Measurements from ENCODE around the gene RPL10.
A peak's percentile ranks its signal among the peaks of the same experiment; 100 is the strongest.

The RPL10 gene

DNA sequence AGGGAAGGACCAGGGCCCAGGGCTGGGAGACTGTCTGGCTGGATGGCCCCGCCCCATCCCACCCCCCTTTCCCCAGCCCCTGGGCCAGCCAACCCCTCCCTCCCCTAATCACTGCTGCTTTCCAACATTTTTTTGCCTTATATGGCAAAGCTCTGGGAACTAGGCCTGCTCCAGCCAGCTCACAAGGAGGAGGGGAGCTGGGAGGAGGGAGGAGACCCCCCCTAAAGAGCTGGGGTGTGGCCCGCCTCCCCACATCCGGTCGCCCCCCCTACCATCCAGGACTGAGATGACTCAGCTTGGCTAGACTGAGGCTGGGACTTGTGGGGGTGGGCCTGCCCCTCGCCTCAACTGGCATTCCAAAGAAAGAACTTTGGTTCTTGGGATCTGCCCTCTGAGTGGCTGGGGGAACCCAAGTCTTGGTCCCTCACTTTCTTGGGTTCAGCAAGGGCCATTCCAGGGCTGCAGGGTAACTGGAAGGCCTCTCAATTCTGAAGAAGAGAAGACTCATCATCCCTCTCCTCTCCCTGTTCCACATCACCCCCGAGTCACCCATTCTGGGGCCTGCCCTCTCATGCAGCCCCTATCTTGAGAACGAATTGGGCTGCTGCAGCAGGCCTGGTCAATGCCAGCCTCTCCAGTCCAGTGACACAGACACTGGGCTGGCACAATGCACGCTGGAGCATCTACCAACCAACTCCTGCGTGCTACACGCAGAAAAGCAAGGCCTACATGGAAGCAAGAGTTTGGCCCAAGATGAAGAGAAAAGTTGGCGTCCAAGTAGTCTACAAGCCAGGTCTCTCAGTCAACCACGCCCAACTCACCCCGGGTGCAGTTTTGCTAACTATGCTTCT, 28.5 kb upstream of the RPL10 start:
- H3K9me3 Mint-ChIP-seq: no peaks in the 10 kb centered on the region
- peak overlapping the region; percentile 90 for H3K4me3 Mint-ChIP-seq
- peaks cover 17% of the 10 kb centered on the region for H3K36me3 Mint-ChIP-seq (ENCODE audit: low read depth)
- H3K27ac Mint-ChIP-seq: peak overlapping the region; percentile 88
- H3K4me1 Mint-ChIP-seq (ENCODE audit: low read depth): peaks cover 21% of the 10 kb centered on the region
- H3K27me3 Mint-ChIP-seq (ENCODE audit: low read depth): no peaks in the 10 kb centered on the region

DNA sequence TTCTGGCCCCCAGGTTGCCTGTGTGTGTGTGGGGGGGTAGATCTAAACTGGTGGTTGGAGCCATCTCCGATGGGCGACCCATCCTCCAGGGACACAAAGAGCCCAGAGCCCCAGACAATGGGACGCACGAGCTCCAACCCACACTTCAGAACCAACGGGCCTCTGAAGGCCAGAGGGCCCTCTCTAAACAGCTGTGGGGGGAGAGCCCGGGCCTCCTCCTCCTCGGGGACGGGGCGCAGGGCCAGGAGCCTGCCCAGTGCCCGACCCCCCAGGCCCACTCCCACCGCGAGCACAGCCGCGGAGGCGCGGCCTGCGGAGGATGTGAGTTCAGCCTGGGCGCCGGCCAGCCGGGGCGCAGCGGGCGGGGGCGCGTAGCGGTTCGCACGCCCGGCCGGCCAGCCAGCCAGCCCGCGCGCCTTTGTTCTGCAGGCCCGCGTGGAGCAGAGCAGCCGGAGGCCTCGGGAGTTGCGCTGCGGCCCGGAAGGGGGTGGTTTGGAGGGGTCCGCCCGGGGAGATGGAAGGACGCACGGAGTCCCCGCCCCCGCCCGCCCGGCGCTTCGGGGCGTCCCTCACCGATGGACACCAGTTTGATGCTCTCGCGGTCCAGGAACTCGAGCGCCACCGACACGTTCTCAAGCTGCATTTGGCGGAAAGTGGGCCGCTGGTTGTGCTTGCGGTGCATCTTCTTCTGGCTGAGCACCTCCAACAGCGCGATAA, 27.7 kb upstream of the RPL10 start:
- H3K4me1 Mint-ChIP-seq (ENCODE audit: low read depth): peaks cover 22% of the 10 kb centered on the region
- no peaks in the 10 kb centered on the region for H3K9me3 Mint-ChIP-seq
- H3K36me3 Mint-ChIP-seq (ENCODE audit: low read depth): peaks cover 15% of the 10 kb centered on the region
- peak overlapping the region; percentile 88 for H3K27ac Mint-ChIP-seq
- no peaks in the 10 kb centered on the region for H3K27me3 Mint-ChIP-seq (ENCODE audit: low read depth)
- peak overlapping the region; percentile 90 for H3K4me3 Mint-ChIP-seq

DNA sequence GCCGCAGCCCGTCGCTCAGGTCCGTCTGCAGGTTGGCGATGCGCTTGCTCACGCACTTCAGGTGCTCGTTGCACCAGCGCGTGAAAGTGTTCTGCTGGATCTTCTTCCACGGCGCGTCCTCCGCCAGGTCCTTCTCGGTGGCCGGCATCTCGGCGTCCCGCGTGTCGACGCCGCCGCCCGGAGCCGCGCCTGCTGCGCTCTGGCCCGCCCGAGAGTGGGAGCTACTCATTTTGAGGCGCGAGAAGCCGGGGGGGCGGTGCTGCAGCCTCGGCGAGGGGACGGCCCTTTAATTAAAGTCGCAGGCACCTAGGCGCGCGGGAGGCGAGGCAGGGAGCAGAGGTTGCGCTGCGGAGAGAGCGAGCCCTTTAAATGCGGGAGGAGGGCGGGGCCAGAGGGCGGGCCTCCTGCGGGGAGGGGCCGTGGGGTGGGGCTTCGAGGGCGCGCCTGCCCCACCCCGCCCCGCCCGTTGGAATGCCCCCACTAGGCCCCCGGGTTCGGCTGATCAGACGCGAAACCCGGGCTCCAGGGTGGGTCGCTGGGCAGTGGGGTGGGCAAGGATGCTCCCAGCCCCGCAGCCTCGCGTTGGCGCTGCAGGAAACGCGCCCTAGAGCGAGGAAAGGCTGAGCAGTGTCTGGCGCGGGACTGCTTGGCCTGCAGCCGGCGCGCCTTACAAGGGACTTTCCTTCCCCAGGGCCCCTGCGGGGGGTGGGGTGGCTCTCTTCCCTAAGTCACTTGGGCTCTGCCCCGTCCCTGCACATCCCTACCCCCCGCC, 27.0 kb upstream of the RPL10 start:
- Mint-ChIP-seq H3K36me3 (ENCODE audit: low read depth) (peaks cover 13% of the 10 kb centered on the region), H3K9me3 (no peaks in the 10 kb centered on the region), H3K27ac (peak overlapping the region; percentile 81), H3K4me1 (ENCODE audit: low read depth) (peaks cover 20% of the 10 kb centered on the region), H3K27me3 (ENCODE audit: low read depth) (no peaks in the 10 kb centered on the region), H3K4me3 (peak overlapping the region; percentile 82)

DNA sequence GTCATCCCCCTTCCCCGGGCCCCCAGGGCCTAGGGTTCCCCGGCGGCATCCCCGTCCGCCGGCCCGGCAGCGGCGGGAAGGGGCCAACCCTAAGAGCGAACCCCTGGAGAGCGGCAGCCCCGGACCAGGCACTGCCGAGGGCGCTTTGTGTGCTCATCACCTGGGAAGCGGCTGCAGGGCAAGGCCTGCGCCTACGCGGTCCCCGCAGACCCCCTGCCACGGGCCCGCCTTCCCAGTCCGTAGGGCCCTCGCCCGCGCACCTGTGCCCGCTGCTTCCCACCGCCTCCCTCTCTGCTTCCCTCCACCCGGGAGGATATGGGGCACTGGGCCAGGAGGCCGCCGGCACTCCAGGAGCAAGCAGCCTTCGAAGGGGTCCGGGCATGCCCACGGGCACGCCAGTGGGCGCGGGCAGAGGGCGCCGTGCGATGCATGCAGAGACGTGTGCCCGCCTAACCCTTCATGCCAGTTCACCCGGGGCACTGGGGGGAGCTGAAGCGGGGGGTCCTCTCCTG, 26.3 kb upstream of the RPL10 start:
- Mint-ChIP-seq H3K4me1 (ENCODE audit: low read depth) (peaks cover 20% of the 10 kb centered on the region), H3K4me3 (peak overlapping the region; percentile 81), H3K9me3 (no peaks in the 10 kb centered on the region), H3K36me3 (ENCODE audit: low read depth) (peaks cover 13% of the 10 kb centered on the region), H3K27ac (no peak overlapping the region), H3K27me3 (ENCODE audit: low read depth) (no peaks in the 10 kb centered on the region)

DNA sequence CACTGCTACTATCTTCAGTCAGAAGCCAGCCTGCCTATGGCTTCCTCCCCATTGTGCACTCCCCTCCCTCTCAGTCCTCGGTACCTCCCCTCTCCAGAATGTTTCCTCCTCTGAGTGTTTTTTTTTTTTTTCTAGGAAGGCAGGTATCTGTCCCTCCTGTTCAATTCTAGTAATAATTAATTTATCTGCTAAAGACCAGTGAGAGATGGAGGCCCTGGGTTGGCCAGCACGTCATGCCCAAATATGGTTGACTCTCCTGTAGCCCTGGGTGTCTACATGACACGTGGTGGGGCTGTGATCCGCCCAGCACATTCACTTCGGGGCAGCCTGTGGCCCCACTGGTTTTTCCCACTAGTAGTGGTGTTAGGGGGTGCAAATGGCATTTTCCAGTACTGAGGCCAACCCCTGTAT, 25.6 kb upstream of the RPL10 start:
- Mint-ChIP-seq H3K27me3 (ENCODE audit: low read depth) (no peaks in the 10 kb centered on the region), H3K36me3 (ENCODE audit: low read depth) (peaks cover 11% of the 10 kb centered on the region), H3K4me3 (peak overlapping the region; percentile 81), H3K4me1 (ENCODE audit: low read depth) (peaks cover 24% of the 10 kb centered on the region), H3K27ac (peak overlapping the region; percentile 92), H3K9me3 (no peaks in the 10 kb centered on the region)

DNA sequence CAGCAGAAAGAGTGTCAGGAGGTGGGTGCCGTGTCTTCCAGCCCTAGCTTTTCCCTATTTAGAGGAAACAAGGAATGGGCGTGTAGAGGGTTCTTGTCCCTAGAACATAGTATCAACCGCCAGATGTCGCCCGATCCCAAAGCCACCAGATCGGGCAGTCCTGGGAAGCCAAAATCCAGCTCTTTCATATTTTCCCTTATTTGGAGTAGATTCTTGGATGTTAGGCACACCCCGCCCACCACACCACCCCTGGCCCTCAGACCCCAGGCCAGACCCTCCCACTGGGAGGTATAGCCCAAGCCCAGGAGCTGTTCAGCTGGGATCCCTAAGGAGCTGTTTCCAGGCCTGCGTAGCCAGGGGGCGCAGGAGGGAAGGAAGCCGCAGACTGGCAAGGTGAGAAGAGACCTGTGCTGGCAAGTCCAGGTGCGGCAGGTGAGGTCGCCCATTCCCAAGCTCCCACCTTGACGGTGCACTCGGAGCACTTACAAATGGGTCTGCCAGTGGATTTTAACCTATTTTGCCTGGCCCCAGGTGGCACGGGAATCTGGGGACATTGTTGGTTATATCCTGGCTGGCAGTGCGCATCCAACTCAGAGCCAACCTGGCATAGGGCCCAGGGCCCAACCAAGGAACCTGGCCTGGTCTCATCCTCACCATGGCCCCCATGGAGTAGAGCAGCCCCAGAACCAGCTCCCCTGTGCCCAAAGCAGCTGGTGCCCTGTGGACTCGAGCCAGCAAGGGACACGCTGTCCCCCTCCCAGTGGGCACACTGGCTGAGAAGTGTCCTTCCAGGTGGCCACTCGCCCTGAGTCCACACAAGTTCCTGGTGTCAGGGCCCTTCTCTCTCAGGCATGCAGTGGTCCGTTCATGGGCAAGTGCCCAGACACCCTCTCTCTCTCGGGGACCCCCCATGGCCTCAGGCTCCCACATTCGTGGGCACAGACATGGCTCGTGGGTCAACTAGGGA, 24.6 kb upstream of the RPL10 start:
- Mint-ChIP-seq H3K36me3 (ENCODE audit: low read depth) (peaks cover 7% of the 10 kb centered on the region), H3K4me3 (peak overlapping the region; percentile 74), H3K27me3 (ENCODE audit: low read depth) (no peaks in the 10 kb centered on the region), H3K4me1 (ENCODE audit: low read depth) (peaks cover 16% of the 10 kb centered on the region), H3K9me3 (no peaks in the 10 kb centered on the region), H3K27ac (peak overlapping the region; percentile 31)

DNA sequence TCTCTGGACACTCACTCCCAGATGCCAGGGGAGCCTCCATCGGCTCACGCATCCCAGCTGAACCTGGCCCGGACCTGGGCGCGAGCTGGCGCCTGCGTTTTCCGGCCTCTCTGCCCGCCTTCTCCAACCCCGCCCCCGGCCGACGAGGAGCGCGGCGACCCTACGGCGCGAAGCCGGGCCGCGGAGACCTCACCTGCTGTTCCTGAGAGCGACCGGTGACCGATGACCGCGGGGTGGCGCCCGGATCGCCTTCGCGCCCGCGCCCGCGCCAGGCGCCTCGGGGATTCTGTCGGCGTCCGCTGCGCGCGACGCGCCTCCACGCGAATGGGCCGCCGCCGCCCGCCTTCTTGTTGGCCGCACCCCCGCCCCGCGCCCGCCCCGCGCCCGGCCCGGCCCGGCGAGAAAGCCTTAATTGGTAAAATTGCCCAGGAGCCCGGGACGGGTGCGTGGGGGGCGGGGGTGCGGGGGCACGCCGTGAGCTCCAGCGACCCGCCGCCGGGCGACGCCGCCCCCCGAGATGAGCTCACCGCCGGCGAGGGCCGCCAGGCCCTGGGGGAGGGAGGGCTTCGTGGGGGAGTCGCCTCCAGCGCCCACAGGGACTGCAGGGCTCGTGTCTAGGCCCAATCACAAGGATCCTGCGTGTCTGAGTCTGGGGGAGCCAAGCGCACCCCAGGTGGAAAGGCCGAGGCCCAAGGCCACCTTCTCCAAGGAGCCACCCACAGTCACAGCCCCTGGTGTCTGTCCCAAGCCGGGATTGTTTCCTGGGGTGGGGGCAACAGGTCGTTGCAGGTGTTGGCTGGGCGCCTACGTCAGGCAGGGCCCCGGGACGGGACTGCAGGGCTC, 23.6 kb upstream of the RPL10 start, which contains the start of gene FLNA:
TSS of gene FLNA (minus strand) at position 322 of the 843 bp plus-strand sequence. CDS start 3,389 bp downstream, outside the sequence.
- Mint-ChIP-seq H3K4me3 (peak within 1 kb of the TSS; percentile 74), H3K27me3 (ENCODE audit: low read depth) (no peaks in the 10 kb centered on the region), H3K4me1 (ENCODE audit: low read depth) (peaks cover 16% of the 10 kb centered on the region), H3K27ac (peak within 1 kb of the TSS; percentile 31), H3K9me3 (no peaks in the 10 kb centered on the region), H3K36me3 (ENCODE audit: low read depth) (peaks cover 7% of the 10 kb centered on the region)

DNA sequence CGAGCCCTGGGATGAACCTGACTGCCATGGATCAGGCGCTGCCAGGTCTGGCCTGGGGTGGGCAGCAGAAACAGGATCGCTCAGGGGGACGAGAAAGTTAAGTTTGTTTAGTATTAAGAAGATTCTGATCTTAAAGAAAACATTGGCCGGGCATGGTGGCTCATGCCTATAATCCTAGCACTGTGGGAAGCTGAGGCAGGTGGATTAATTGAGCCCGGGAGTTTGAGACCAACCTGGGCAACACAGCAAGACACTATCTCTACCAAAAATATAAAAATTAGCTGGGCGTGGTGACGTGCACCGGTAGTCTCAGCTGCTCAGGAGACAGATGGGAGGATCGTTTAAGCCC, 23.0 kb upstream of the RPL10 start:
- peaks cover 5% of the 10 kb centered on the region for H3K36me3 Mint-ChIP-seq (ENCODE audit: low read depth)
- no peak overlapping the region for H3K27ac Mint-ChIP-seq
- no peaks in the 10 kb centered on the region for H3K9me3 Mint-ChIP-seq
- no peaks in the 10 kb centered on the region for H3K27me3 Mint-ChIP-seq (ENCODE audit: low read depth)
- peak overlapping the region; percentile 17 for H3K4me3 Mint-ChIP-seq
- peaks cover 20% of the 10 kb centered on the region for H3K4me1 Mint-ChIP-seq (ENCODE audit: low read depth)

DNA sequence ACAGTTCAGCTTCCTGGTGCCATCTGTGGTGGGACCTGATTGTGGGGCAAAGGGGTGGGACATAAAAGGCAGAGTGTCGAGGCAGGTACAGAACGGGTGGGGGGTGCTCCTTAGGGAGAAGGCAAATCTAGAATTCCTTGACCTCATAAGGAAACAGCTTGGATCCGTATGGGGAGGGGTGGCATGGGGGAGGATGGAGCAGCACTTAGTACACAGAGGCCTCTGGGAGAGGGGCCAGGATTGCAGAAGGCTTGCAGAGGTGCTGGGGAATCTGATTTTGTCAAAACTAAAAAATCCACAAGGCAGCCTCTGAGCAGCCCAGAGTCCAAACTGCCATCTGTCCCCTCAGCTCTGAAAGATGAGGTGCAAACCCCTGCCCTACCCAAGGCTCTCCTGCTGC, 21.4 kb upstream of the RPL10 start:
- Mint-ChIP-seq H3K4me1 (ENCODE audit: low read depth) (peaks cover 27% of the 10 kb centered on the region), H3K36me3 (ENCODE audit: low read depth) (peaks cover 7% of the 10 kb centered on the region), H3K27ac (no peak overlapping the region), H3K27me3 (ENCODE audit: low read depth) (no peaks in the 10 kb centered on the region), H3K9me3 (no peaks in the 10 kb centered on the region), H3K4me3 (no peak overlapping the region)

DNA sequence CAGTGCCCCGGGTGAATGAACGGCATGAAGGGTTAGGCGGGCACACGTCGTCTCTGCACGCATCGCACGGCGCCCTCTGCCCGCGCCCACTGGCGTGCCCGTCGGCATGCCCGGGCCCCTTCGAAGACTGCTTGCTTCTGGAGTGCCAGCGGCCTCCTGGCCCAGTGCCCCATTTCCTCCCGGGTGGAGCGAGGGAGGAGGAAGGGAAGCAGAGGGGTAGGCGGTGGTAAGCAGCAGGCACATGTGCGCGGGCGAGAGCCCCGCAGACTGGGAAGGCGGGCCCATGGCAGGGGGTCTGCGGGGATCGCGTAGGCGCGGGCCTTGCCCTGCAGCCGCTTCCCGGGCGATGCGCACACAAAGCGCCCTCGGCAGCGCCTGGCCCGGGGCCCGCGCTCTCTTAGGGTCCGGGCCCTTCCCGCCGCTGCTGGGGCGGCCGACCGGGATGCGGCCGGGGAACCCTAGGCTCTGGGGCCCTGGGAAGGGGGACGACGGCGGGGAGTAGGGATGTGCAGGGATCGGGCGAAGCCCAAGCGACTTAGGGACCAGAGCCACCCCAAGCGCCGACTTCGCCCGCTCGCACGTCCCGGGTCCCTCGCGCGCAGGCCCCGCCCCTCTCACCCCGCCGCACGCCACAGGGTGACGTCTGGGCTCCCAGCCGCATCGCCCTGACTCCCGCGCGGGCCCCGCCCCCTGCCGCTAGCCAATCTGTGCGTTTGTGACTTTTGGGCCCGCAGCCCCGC, 19.9 kb upstream of the RPL10 start:
- Mint-ChIP-seq H3K4me3 (peak overlapping the region; percentile 60), H3K27me3 (ENCODE audit: low read depth) (no peaks in the 10 kb centered on the region), H3K27ac (peak overlapping the region; percentile 78), H3K4me1 (ENCODE audit: low read depth) (peaks cover 20% of the 10 kb centered on the region), H3K9me3 (no peaks in the 10 kb centered on the region), H3K36me3 (ENCODE audit: low read depth) (peaks cover 7% of the 10 kb centered on the region)

DNA sequence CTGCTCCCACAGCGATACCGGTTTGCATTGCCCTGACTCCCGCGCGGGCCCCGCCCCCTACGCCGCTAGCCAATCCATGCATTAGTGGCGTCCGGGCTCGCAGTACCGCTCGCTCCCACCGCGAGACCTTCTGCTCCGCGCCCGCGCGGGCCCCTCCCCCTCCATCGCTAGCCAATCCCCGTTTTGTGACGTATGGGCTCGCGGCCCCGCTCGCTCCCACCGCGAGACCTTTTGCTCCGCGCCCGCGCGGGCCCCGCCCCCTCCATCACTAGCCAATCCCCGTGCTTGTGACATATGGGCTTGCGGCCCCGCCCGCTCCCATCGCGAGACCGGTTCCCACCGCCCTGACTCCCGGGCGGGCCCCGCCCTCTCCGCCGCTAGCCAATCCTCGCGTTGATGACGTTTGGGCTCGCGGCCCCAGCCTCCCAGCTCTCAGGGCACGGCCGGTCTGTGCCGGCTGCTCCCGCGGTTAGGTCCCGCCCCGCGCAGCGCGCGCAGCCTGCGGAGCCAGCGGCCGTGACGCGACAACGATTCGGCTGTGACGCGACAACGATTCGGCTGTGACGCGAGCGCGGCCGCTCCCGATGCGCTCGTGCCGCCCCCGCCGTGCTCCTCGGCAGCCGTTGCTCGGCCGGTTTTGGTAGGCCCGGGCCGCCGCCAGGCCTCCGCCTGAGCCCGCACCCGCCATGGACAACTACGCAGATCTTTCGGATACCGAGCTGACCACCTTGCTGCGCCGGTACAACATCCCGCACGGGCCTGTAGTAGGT, 19.2 kb upstream of the RPL10 start, which contains the start of gene EMD:
TSS of gene EMD (plus strand) at position 497 of the 770 bp plus-strand sequence. CDS start at position 687, 190 bp downstream.
- peak within 1 kb of the TSS; percentile 80 for H3K27ac Mint-ChIP-seq
- H3K36me3 Mint-ChIP-seq (ENCODE audit: low read depth): peaks cover 7% of the 10 kb centered on the region
- peaks cover 17% of the 10 kb centered on the region for H3K4me1 Mint-ChIP-seq (ENCODE audit: low read depth)
- no peaks in the 10 kb centered on the region for H3K9me3 Mint-ChIP-seq
- peak within 1 kb of the TSS; percentile 82 for H3K4me3 Mint-ChIP-seq
- no peaks in the 10 kb centered on the region for H3K27me3 Mint-ChIP-seq (ENCODE audit: low read depth)

DNA sequence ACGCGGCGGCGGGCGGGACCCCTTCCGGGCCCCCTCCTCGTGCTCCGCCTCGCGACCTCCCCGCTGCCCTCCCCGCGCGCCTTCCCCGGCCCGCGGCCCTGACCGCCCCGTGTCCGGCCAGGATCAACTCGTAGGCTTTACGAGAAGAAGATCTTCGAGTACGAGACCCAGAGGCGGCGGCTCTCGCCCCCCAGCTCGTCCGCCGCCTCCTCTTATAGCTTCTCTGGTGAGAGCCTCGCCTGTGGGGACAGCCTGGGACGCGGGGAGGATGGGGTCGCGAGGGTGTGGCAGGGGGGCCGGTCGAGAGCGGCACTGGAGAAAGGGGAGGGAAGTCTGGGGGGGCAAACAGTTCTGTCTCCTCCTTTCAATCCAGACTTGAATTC, 18.6 kb upstream of the RPL10 start:
- peaks cover 17% of the 10 kb centered on the region for H3K4me1 Mint-ChIP-seq (ENCODE audit: low read depth)
- peak overlapping the region; percentile 80 for H3K27ac Mint-ChIP-seq
- H3K9me3 Mint-ChIP-seq: no peaks in the 10 kb centered on the region
- peak overlapping the region; percentile 82 for H3K4me3 Mint-ChIP-seq
- peaks cover 7% of the 10 kb centered on the region for H3K36me3 Mint-ChIP-seq (ENCODE audit: low read depth)
- H3K27me3 Mint-ChIP-seq (ENCODE audit: low read depth): no peaks in the 10 kb centered on the region

All from T-helper 1 cell treated with Interleukin-12 subunit alpha and Interleukin-12 subunit beta and Interleukin-4 antibody, amounts not matched to agents 30 μg/mL and 1 μg/mL, for 36 hours (primary cell).